Measurements from ENCODE around the gene CPM. TPM values are rescaled to one million over a fixed set of nuclear protein-coding genes. Genes with fewer than 3 reads are reported as not detected.

CPM gene
- total and polyA plus RNA-seq, 4 donors = 14.2 to 65.0 (median 24.0) TPM

GRCh38 chr12:68888243-68888642 lies 44.7 kb downstream of the CPM start:
- TF ChIP-seq RXRA (IDR thresholded peaks at IDR 0.05) = no peak
- TF ChIP-seq YY1 (IDR thresholded peaks at IDR 0.05) = no peak
- TF ChIP-seq RAD21 (IDR thresholded peaks at IDR 0.05) = no peak
- no peak for TF ChIP-seq TAF1 (conservative IDR thresholded peaks at IDR 0.05)
- no peak for TF ChIP-seq EGR1 (IDR thresholded peaks at IDR 0.05; ENCODE audit: low read depth in 2 of 2)
- no peak for TF ChIP-seq ATF3 (IDR thresholded peaks at IDR 0.05)
- no peak for TF ChIP-seq FOXA2 (IDR thresholded peaks at IDR 0.05)
- no peak for TF ChIP-seq SP1 (IDR thresholded peaks at IDR 0.05)
- no peak for TF ChIP-seq CTCF (IDR thresholded peaks at IDR 0.05; ENCODE audit: low read depth, low read length, missing input control)
- no peak for TF ChIP-seq HNF4A (conservative IDR thresholded peaks at IDR 0.05)
- no peak for TF ChIP-seq MAX (IDR thresholded peaks at IDR 0.05)
- no peak for TF ChIP-seq NR2F2 (IDR thresholded peaks at IDR 0.05)
- TF ChIP-seq HNF4G (IDR thresholded peaks at IDR 0.05) = no peak
- no peak for TF ChIP-seq REST (IDR thresholded peaks at IDR 0.05)
- TF ChIP-seq JUND (IDR thresholded peaks at IDR 0.05) = no peak
- no peak for TF ChIP-seq FOXA1 (IDR thresholded peaks at IDR 0.05)
- no peaks in the 10 kb centered on the region for H3K27me3 ChIP-seq (ENCODE audit: control insufficient read depth in 4 of 4, insufficient read depth in 4 of 4, low read length in 3 of 4)
- DNase-seq (ENCODE audit: low spot score) = no peak

GRCh38 chr12:68887641-68888040 lies 45.3 kb downstream of the CPM start:
- Histone ChIP-seq H3K9me3 (ENCODE audit: control insufficient read depth in 4 of 4, low read length in 3 of 4) (no peaks in the 10 kb centered on the region), H3K4me3 (ENCODE audit: low read depth in 1 of 3, low read length in 3 of 3) (no peak overlapping the region), H3K36me3 (ENCODE audit: control insufficient read depth in 4 of 4, insufficient read depth in 3 of 4, low read depth in 1 of 4, low read length in 3 of 4) (peaks cover 0 to 13% (median 2%) of the 10 kb centered on the region in 4 donors), H3K4me1 (ENCODE audit: control insufficient read depth in 4 of 4, insufficient read depth in 4 of 4, low read length in 3 of 4) (peaks cover 0 to 3% (median 2%) of the 10 kb centered on the region in 4 donors), H3K9ac (ENCODE audit: low read depth in 1 of 2, low read length in 2 of 2) (no peak overlapping the region), H3K27ac (ENCODE audit: low read depth in 1 of 2, low read length in 2 of 2) (no peak overlapping the region), H3K27me3 (ENCODE audit: control insufficient read depth in 4 of 4, insufficient read depth in 4 of 4, low read length in 3 of 4) (no peaks in the 10 kb centered on the region)
- TF ChIP-seq NR2F2 (IDR thresholded peaks at IDR 0.05) (no peak), REST (IDR thresholded peaks at IDR 0.05) (no peak), ZBTB33 (IDR thresholded peaks at IDR 0.05) (no peak), EGR1 (IDR thresholded peaks at IDR 0.05; ENCODE audit: low read depth in 2 of 2) (no peak), HNF4G (IDR thresholded peaks at IDR 0.05) (no peak), JUND (IDR thresholded peaks at IDR 0.05) (no peak), RXRA (IDR thresholded peaks at IDR 0.05) (no peak), RAD21 (IDR thresholded peaks at IDR 0.05) (no peak)
- WGBS = 95% methylated on average over 1 of the region's 1 CpG
- no peak for DNase-seq (ENCODE audit: low spot score)

More at GRCh38 chr12:68888243-68888642, 44.7 kb downstream of the CPM start:
- H3K9ac ChIP-seq (ENCODE audit: low read depth in 1 of 2, low read length in 2 of 2) = no peak overlapping the region
- H3K4me3 ChIP-seq (ENCODE audit: low read depth in 1 of 3, low read length in 3 of 3) = no peak overlapping the region
- no peaks in the 10 kb centered on the region for H3K9me3 ChIP-seq (ENCODE audit: control insufficient read depth in 4 of 4, low read length in 3 of 4)
- H3K4me1 ChIP-seq (ENCODE audit: control insufficient read depth in 4 of 4, insufficient read depth in 4 of 4, low read length in 3 of 4) = peaks cover 0 to 3% (median 2%) of the 10 kb centered on the region in 4 donors
- no peak overlapping the region for H3K27ac ChIP-seq (ENCODE audit: low read depth in 1 of 2, low read length in 2 of 2)
- peaks cover 0 to 13% (median 1%) of the 10 kb centered on the region in 4 donors for H3K36me3 ChIP-seq (ENCODE audit: control insufficient read depth in 4 of 4, insufficient read depth in 3 of 4, low read depth in 1 of 4, low read length in 3 of 4)
